Panc1 (cell line): ENCODE results near the gene ARMC5. TPM values are rescaled to one million over a fixed set of nuclear protein-coding genes. Genes with fewer than 3 reads are reported as not detected.

Source experiments
- ATAC-seq: fragments of 200-7000 bp; cut with Tn5 transposase; 2 replicates; pipeline ENCODE4 v1.9.1; 2020; ENCODE audit warnings: mild to moderate bottlenecking, moderate library complexity
- BruUV-seq: library from RNA; stranded (reverse); fragments of 400-500 nt; replicated peaks from 2 replicates; lab custom pipeline; 2021; lab: Mats Ljungman, UMichigan
- CTCF ChIA-PET: fragments of 300-600 bp; sonication (Branson Sonifier 250); formaldehyde crosslinking; loops from one replicate; lab custom pipeline; 2022; ENCODE audit warnings: antibody characterized with exemption; lab: Charles Lee
- POLR2A ChIA-PET: fragments of 300-600 bp; sonication (Branson Sonifier 250); formaldehyde crosslinking; loops from one replicate; lab custom pipeline; 2022; ENCODE audit warnings: antibody characterized with exemption; lab: Charles Lee
- DNase-seq: peaks from one replicate; pipeline ENCODE4 v3.0.0-alpha.2; 2010; ENCODE audit warnings: low read depth, low spot score
- H3K27ac ChIP-seq: 2 replicates; pipeline ENCODE4 v1.5.1; 2011; ENCODE audit warnings: mild to moderate bottlenecking, low read length, inconsistent platforms
- H3K27me3 ChIP-seq: fragments of 200-500 bp; sonication (Bioruptor generic); 2 replicates; pipeline ENCODE4 v1.6.0; 2014; ENCODE audit warnings: low read length, inconsistent platforms; ENCODE audit not compliant: control insufficient read depth, insufficient read depth
- H3K36me3 ChIP-seq: fragments of 200-500 bp; sonication (Bioruptor generic); 2 replicates; pipeline ENCODE4 v1.5.1; 2014; ENCODE audit warnings: inconsistent platforms, mild to moderate bottlenecking, low read length, moderate library complexity; ENCODE audit not compliant: control insufficient read depth, insufficient read depth
- H3K4me1 ChIP-seq: 2 replicates; pipeline ENCODE4 v1.5.1; 2011; ENCODE audit warnings: inconsistent platforms, mild to moderate bottlenecking, low read length, moderate library complexity; ENCODE audit not compliant: control insufficient read depth, insufficient read depth
- H3K4me3 ChIP-seq, 2 experiments: 2 replicates each; pipeline ENCODE4 v1.5.1; 2011 to 2012; ENCODE audit warnings: low read depth in 2 of 2, low read length in 2 of 2, mild to moderate bottlenecking in 2 of 2, inconsistent platforms in 1 of 2, moderate library complexity in 1 of 2
- H3K9me3 ChIP-seq: fragments of 200-500 bp; sonication (Bioruptor generic); 2 replicates; pipeline ENCODE4 v1.5.1; 2014; ENCODE audit warnings: low read depth, mild to moderate bottlenecking, inconsistent platforms, low read length, moderate library complexity; ENCODE audit not compliant: control insufficient read depth, insufficient read depth
- POLR2AphosphoS5 ChIP-seq: IDR thresholded peaks from 2 replicates; pipeline ENCODE4 v1.6.1; 2012; ENCODE audit warnings: mild to moderate bottlenecking, low read depth, low read length, moderate library complexity
- SIN3A ChIP-seq: IDR thresholded peaks from 2 replicates; pipeline ENCODE4 v1.6.1; 2012; ENCODE audit warnings: low read depth, mild to moderate bottlenecking, low read length, moderate library complexity, borderline replicate concordance; ENCODE audit not compliant: insufficient read depth
- TCF7L2 ChIP-seq: IDR thresholded peaks from 2 replicates; pipeline ENCODE4 v1.6.1; 2011; ENCODE audit warnings: mild to moderate bottlenecking, low read depth, low read length, inconsistent platforms
- in situ Hi-C: cut with HindIII; loops from 2 replicates; pipeline ENCODE4 v1.10.0; 2016; ENCODE audit warnings: low sequenced_read_pairs, low pct_unique_long_range_greater_than_20kb
- intact Hi-C: fragments of 100-400 bp; cut with micrococcal nuclease; formaldehyde crosslinking; loops from one replicate; pipeline ENCODE4 v1.10.0; 2022; ENCODE audit not compliant: unreplicated experiment
- total RNA-seq: library from RNA; stranded (reverse); gene quantifications from one replicate; pipeline ENCODE4 v1.2.1, GENCODE V29; 2021; ENCODE audit not compliant: unreplicated experiment
- TF ChIP-seq, protein P1 (sequence below), 2 experiments: IDR thresholded peaks; 2 replicates each; pipeline ENCODE4 v1.6.1; 2011 to 2012; ENCODE audit warnings: low read depth in 2 of 2, control low read depth in 1 of 2, low read length in 1 of 2, mild to moderate bottlenecking in 1 of 2, moderate library complexity in 1 of 2; ENCODE audit not compliant: insufficient read depth in 1 of 2
- TF ChIP-seq, protein P2 (sequence below): fragments of 450-650 bp; IDR thresholded peaks from 2 replicates; pipeline ENCODE4 v1.5.1; 2017; ENCODE audit warnings: mild to moderate bottlenecking

Gene ARMC5
- total RNA-seq, 1 experiment from 2014 or later, result 19.8 TPM

DNA sequence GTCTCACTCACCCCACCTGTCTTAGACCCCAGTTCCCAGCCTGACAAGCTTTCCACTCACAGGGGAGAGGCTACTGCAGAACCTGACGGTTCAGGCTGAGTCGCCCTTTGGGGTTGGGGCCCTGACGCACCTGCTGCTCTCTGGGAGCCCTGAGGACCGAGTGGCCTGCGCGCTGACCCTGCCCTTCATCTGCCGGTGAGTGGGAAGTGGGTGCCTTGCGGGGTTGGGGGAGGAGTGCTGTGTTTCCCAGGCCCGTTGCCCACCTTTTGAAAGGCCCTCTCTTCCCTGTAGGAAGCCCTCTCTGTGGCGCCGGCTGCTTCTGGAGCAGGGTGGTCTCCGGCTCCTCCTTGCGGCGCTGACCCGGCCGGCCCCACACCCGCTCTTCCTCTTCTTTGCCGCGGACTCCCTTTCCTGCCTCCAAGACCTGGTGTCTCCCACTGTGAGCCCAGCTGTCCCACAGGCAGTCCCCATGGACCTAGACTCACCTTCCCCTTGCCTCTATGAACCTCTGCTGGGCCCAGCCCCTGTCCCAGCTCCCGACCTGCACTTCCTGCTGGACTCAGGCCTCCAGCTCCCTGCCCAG lies 6.6 kb downstream of the ARMC5 start:
- ATAC-seq (no peak), DNase-seq (no peak)
- ChIA-PET CTCF (no interaction called here), POLR2A (no interaction called here)
- intact Hi-C loops (no loop called here), in situ Hi-C loops (no loop called here)
- Histone ChIP-seq H3K27ac (no peak overlapping the region), H3K36me3 (no peaks in the 10 kb centered on the region), H3K4me1 (peaks cover under 1% of the 10 kb centered on the region; the same call in 1 of the 2 replicates), H3K27me3 (no peaks in the 10 kb centered on the region), H3K9me3 (no peaks in the 10 kb centered on the region), H3K4me3 (no peak overlapping the region)
- TF ChIP-seq POLR2AphosphoS5 (no peak), TCF7L2 (no peak), SIN3A (no peak)
- TF ChIP-seq, protein P1, sequence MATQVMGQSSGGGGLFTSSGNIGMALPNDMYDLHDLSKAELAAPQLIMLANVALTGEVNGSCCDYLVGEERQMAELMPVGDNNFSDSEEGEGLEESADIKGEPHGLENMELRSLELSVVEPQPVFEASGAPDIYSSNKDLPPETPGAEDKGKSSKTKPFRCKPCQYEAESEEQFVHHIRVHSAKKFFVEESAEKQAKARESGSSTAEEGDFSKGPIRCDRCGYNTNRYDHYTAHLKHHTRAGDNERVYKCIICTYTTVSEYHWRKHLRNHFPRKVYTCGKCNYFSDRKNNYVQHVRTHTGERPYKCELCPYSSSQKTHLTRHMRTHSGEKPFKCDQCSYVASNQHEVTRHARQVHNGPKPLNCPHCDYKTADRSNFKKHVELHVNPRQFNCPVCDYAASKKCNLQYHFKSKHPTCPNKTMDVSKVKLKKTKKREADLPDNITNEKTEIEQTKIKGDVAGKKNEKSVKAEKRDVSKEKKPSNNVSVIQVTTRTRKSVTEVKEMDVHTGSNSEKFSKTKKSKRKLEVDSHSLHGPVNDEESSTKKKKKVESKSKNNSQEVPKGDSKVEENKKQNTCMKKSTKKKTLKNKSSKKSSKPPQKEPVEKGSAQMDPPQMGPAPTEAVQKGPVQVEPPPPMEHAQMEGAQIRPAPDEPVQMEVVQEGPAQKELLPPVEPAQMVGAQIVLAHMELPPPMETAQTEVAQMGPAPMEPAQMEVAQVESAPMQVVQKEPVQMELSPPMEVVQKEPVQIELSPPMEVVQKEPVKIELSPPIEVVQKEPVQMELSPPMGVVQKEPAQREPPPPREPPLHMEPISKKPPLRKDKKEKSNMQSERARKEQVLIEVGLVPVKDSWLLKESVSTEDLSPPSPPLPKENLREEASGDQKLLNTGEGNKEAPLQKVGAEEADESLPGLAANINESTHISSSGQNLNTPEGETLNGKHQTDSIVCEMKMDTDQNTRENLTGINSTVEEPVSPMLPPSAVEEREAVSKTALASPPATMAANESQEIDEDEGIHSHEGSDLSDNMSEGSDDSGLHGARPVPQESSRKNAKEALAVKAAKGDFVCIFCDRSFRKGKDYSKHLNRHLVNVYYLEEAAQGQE (IDR thresholded peaks at IDR 0.05; ENCODE audit: insufficient read depth in 1 of 2, low read depth in 2 of 2, low read length in 1 of 2), result no peak
- TF ChIP-seq, protein P2, sequence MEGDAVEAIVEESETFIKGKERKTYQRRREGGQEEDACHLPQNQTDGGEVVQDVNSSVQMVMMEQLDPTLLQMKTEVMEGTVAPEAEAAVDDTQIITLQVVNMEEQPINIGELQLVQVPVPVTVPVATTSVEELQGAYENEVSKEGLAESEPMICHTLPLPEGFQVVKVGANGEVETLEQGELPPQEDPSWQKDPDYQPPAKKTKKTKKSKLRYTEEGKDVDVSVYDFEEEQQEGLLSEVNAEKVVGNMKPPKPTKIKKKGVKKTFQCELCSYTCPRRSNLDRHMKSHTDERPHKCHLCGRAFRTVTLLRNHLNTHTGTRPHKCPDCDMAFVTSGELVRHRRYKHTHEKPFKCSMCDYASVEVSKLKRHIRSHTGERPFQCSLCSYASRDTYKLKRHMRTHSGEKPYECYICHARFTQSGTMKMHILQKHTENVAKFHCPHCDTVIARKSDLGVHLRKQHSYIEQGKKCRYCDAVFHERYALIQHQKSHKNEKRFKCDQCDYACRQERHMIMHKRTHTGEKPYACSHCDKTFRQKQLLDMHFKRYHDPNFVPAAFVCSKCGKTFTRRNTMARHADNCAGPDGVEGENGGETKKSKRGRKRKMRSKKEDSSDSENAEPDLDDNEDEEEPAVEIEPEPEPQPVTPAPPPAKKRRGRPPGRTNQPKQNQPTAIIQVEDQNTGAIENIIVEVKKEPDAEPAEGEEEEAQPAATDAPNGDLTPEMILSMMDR, result no peak
- BruUV-seq, result no TSS peak

DNA sequence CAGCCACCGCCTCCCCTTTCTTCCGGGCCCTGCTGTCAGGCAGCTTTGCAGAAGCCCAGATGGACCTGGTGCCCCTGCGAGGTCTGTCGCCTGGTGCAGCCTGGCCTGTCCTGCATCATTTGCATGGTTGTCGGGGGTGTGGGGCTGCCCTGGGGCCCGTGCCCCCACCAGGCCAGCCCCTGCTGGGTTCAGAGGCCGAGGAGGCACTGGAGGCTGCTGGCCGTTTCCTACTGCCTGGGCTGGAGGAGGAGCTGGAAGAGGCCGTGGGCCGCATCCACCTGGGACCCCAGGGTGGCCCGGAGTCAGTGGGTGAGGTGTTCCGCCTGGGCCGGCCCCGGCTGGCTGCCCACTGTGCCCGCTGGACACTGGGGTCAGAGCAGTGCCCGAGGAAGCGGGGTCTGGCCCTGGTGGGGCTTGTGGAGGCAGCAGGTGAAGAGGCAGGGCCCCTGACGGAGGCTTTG lies 7.1 kb downstream of the ARMC5 start:
- Histone ChIP-seq H3K27me3 (no peaks in the 10 kb centered on the region), H3K36me3 (no peaks in the 10 kb centered on the region), H3K9me3 (no peaks in the 10 kb centered on the region), H3K4me1 (0 out of 2 replicates have a peak, but pooled peaks cover under 1% of the 10 kb centered on the region), H3K4me3 (no peak overlapping the region), H3K27ac (no peak overlapping the region)
- BruUV-seq, result no TSS peak
- no peak for DNase-seq
- TF ChIP-seq POLR2AphosphoS5 (no peak), TCF7L2 (no peak), SIN3A (no peak)
- TF ChIP-seq, protein P2, result no peak
- TF ChIP-seq, protein P1 (IDR thresholded peaks at IDR 0.05; ENCODE audit: insufficient read depth in 1 of 2, low read depth in 2 of 2, low read length in 1 of 2), result no peak
- ATAC-seq, result no peak
- ChIA-PET POLR2A (no interaction called here), CTCF (no interaction called here)
- intact Hi-C loops (no loop called here), in situ Hi-C loops (no loop called here)
